SIG-M5 treated with dmso at 0.1 percent for 504 hours (cell line): ENCODE results near the gene ALKBH5.

Experiments used
- DNase-seq: peaks from one replicate; lab custom pipeline; 2025; ENCODE audit not compliant: unreplicated experiment; lab: John Stamatoyannopoulos, UW

ALKBH5 gene

GRCh38 chr17:18183334-18184142, at the start of gene ALKBH5:
Gene ALKBH5 (plus strand): TSS chr17:18183828. CDS start chr17:18184244, 416 bp downstream.
- DNase-seq: peak; percentile 98

GRCh38 chr17:18136357-18136756, 47.3 kb upstream of the ALKBH5 start:
- DNase-seq: no peak

- no peak for DNase-seq
Measured at GRCh38 chr17:18138065-18138749, 45.4 kb upstream of the ALKBH5 start.

GRCh38 chr17:18139092-18139491, 44.5 kb upstream of the ALKBH5 start:
- DNase-seq: no peak

GRCh38 chr17:18139498-18139897, 44.1 kb upstream of the ALKBH5 start:
- no peak for DNase-seq

- DNase-seq: no peak
Measured at GRCh38 chr17:18139949-18140348, 43.7 kb upstream of the ALKBH5 start.

- no peak for DNase-seq
Measured at GRCh38 chr17:18140648-18141047, 43.0 kb upstream of the ALKBH5 start.

GRCh38 chr17:18141210-18141803, 42.3 kb upstream of the ALKBH5 start:
- peak; percentile 66 for DNase-seq

GRCh38 chr17:18142417-18142816, 41.2 kb upstream of the ALKBH5 start:
- no peak for DNase-seq

- no peak for DNase-seq
Measured at GRCh38 chr17:18143044-18143936, 40.3 kb upstream of the ALKBH5 start.

GRCh38 chr17:18144261-18144660, 39.4 kb upstream of the ALKBH5 start:
- no peak for DNase-seq

GRCh38 chr17:18144855-18145254, 38.8 kb upstream of the ALKBH5 start:
- DNase-seq: no peak

- no peak for DNase-seq
Measured at GRCh38 chr17:18145811-18146210, 37.8 kb upstream of the ALKBH5 start.

- no peak for DNase-seq
Measured at GRCh38 chr17:18146259-18146658, 37.4 kb upstream of the ALKBH5 start.

GRCh38 chr17:18146980-18147379, 36.6 kb upstream of the ALKBH5 start:
- DNase-seq: no peak

- no peak for DNase-seq
Measured at GRCh38 chr17:18148586-18148985, 35.0 kb upstream of the ALKBH5 start.

GRCh38 chr17:18151290-18151689, 32.3 kb upstream of the ALKBH5 start:
- no peak for DNase-seq

- DNase-seq: no peak
Measured at GRCh38 chr17:18155179-18155578, 28.4 kb upstream of the ALKBH5 start.

GRCh38 chr17:18156171-18156975, 27.3 kb upstream of the ALKBH5 start:
- no peak for DNase-seq

- DNase-seq: no peak
Measured at GRCh38 chr17:18156976-18157280, 26.7 kb upstream of the ALKBH5 start.
